Activated naive CD8-positive, alpha-beta T cell treated with anti-CD3 and anti-CD28 coated beads, Interleukin-2, amount 50 U/mL, for 24 hours (primary cell): ENCODE results near the gene DUSP10.

Experiments
- ATAC-seq: fragments of 150-1000 bp; cut with Tn5 transposase; one replicate; pipeline ENCODE4 v1.10.0; 2021
- DNase-seq: peaks from one replicate; pipeline ENCODE4 v3.0.0; 2021
- H3K27ac Mint-ChIP-seq: one replicate; pipeline ENCODE4 v1.8.0; 2021; ENCODE audit warnings: mild to moderate bottlenecking, mixed read lengths
- H3K27me3 Mint-ChIP-seq: one replicate; pipeline ENCODE4 v1.8.0; 2021; ENCODE audit warnings: mixed read lengths
- H3K36me3 Mint-ChIP-seq: one replicate; pipeline ENCODE4 v1.8.0; 2021; ENCODE audit warnings: low read depth, mixed read lengths
- H3K4me1 Mint-ChIP-seq: one replicate; pipeline ENCODE4 v1.8.0; 2021; ENCODE audit warnings: mixed read lengths
- H3K4me3 Mint-ChIP-seq: one replicate; pipeline ENCODE4 v1.8.0; 2021; ENCODE audit warnings: mild to moderate bottlenecking, moderate library complexity, mixed read lengths
- H3K9me3 Mint-ChIP-seq: one replicate; pipeline ENCODE4 v1.8.0; 2021; ENCODE audit warnings: mixed read lengths

Gene DUSP10

GRCh38 chr1:221776495-221777301, 34.8 kb upstream of the DUSP10 start:
- no peaks in the 10 kb centered on the region for H3K36me3 Mint-ChIP-seq
- peaks cover 79% of the 10 kb centered on the region for H3K4me1 Mint-ChIP-seq
- ATAC-seq (peak; percentile 57), DNase-seq (no peak)
- H3K27ac Mint-ChIP-seq = peak overlapping the region; percentile 92
- H3K27me3 Mint-ChIP-seq = peaks cover 2% of the 10 kb centered on the region
- peak overlapping the region; percentile 69 for H3K4me3 Mint-ChIP-seq
- H3K9me3 Mint-ChIP-seq = peaks cover 2% of the 10 kb centered on the region

GRCh38 chr1:221775206-221775605, 33.3 kb upstream of the DUSP10 start:
- H3K9me3 Mint-ChIP-seq = peaks cover 2% of the 10 kb centered on the region
- peaks cover 64% of the 10 kb centered on the region for H3K4me1 Mint-ChIP-seq
- no peaks in the 10 kb centered on the region for H3K36me3 Mint-ChIP-seq
- peak overlapping the region; percentile 92 for H3K27ac Mint-ChIP-seq
- DNase-seq (no peak), ATAC-seq (no peak)
- peak overlapping the region; percentile 35 for H3K4me3 Mint-ChIP-seq
- peaks cover 2% of the 10 kb centered on the region for H3K27me3 Mint-ChIP-seq

DNA sequence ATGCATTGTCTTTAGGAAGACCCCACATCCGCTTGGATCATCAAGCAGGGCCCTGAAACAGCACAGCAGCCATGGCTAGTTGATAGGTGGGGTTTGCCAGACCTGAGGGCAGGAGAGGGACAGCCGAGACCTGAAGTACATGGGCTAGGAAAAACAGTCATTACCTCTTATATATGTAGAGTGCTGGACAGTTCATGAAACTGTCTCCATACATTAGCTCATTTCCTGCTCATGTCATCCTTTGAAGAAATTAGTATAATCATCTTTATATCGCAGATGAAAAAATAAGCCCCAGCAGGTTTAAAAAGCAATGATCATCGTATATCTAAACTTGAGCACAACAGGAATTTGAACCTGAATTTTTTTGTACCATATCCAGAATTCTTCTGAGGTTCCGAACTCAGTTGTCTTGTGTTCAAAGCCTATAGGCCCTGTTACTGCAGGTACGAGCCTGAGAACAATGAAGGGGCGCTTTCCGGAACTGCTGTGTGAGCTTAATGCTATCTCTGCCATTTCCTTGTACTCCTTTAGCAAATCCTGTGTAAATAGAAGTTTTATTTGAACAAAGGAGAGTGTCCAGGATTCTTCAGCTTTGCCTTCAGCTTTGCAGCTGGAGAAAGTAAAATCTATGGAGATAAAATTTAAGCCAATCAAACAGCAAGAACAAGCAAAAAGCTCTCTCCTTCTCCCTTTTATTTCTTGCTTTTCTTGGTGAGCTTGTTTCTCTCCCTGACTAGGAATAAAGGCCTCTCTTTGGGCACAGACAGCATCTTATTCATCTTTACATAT, 32.4 kb upstream of the DUSP10 start:
- peaks cover 2% of the 10 kb centered on the region for H3K27me3 Mint-ChIP-seq
- ATAC-seq = no peak
- peaks cover 59% of the 10 kb centered on the region for H3K4me1 Mint-ChIP-seq
- peaks cover 2% of the 10 kb centered on the region for H3K9me3 Mint-ChIP-seq
- H3K4me3 Mint-ChIP-seq = no peak overlapping the region
- H3K36me3 Mint-ChIP-seq = no peaks in the 10 kb centered on the region
- H3K27ac Mint-ChIP-seq = peak overlapping the region; percentile 45
- no peak for DNase-seq

DNA sequence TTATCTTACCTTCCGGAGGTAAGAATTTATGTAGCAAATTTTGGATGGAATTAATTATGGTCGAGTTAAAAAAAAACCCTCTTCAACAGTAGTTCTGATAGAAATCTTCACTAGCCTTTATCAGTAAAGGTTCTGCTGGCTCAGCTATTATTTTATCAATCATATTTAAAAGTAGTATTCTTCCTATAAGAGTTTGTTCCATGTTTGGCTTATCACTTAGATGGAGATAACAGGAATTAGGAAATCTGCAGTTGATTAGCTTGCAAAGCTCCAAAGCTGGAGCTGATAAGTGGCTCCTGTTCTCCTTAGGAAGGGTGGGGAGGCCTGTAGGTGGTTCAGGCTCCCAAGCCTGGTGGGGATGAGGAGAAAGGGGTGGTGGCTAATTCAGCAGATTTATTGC, 31.5 kb upstream of the DUSP10 start:
- no peaks in the 10 kb centered on the region for H3K36me3 Mint-ChIP-seq
- ATAC-seq (no peak), DNase-seq (no peak)
- H3K4me1 Mint-ChIP-seq = peaks cover 57% of the 10 kb centered on the region
- H3K27ac Mint-ChIP-seq = no peak overlapping the region
- peaks cover 2% of the 10 kb centered on the region for H3K9me3 Mint-ChIP-seq
- no peak overlapping the region for H3K4me3 Mint-ChIP-seq
- H3K27me3 Mint-ChIP-seq = peaks cover 2% of the 10 kb centered on the region

GRCh38 chr1:221772117-221772516, 30.2 kb upstream of the DUSP10 start:
- Mint-ChIP-seq H3K36me3 (no peaks in the 10 kb centered on the region), H3K9me3 (peaks cover 2% of the 10 kb centered on the region), H3K4me1 (peaks cover 48% of the 10 kb centered on the region), H3K27me3 (peaks cover 2% of the 10 kb centered on the region), H3K27ac (no peak overlapping the region), H3K4me3 (no peak overlapping the region)
- ATAC-seq (no peak), DNase-seq (no peak)

DNA sequence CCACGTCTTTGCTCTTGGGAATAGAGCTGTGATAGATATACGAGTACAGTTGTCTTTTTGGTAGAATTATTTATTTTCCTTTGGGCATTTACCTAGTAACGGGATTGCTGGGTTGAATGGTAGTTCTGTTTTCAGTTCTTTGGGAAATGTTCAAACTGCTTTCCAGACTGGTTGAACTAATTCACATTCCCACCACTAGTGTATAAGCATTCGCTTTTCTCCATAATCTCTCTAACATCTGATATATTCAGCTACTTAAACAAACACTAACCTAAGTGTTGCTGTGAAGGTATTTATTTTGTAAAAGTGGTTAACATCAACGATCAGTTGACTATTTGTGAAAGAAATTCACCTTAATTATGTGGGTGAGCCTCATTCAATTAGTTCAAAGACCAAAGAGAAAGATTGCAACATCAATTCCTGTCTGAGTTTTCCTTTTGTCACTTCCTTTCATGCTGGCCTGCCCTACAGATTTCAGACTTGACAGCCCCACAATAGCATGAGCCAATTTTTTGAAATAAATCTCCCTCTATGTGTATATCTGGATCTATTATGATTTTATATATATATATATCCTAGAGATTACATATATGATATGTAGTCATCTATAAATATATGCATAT, 26.7 kb upstream of the DUSP10 start:
- no peaks in the 10 kb centered on the region for H3K27me3 Mint-ChIP-seq
- no peak overlapping the region for H3K4me3 Mint-ChIP-seq
- no peaks in the 10 kb centered on the region for H3K36me3 Mint-ChIP-seq
- DNase-seq = no peak
- H3K27ac Mint-ChIP-seq = no peak overlapping the region
- H3K9me3 Mint-ChIP-seq = no peaks in the 10 kb centered on the region
- peaks cover 19% of the 10 kb centered on the region for H3K4me1 Mint-ChIP-seq
- ATAC-seq = no peak

GRCh38 chr1:221766210-221766609, 24.3 kb upstream of the DUSP10 start:
- H3K27me3 Mint-ChIP-seq = no peaks in the 10 kb centered on the region
- ATAC-seq = no peak

DNA sequence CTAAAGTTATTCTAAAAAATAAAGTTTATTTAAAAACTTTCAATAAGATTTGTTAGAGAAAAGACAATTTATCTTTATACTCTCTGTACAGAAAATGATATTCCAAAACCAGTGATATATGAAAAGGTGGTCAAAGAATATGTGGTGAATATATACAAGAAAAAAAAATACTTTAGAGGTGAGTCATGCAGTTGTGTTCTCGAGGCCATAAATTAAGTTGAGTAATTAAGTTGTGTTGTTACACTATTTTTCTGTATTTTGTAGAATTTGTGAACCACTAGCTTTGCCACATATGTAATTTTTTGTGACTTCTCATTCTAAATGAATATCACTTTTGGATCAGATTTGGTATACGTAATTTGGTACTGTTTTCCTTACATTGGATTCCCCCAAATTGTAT, 23.6 kb upstream of the DUSP10 start:
- H3K27me3 Mint-ChIP-seq = no peaks in the 10 kb centered on the region

More at GRCh38 chr1:221766210-221766609, 24.3 kb upstream of the DUSP10 start:
- Mint-ChIP-seq H3K4me1 (peaks cover 31% of the 10 kb centered on the region), H3K9me3 (no peaks in the 10 kb centered on the region), H3K27ac (no peak overlapping the region), H3K36me3 (no peaks in the 10 kb centered on the region), H3K4me3 (no peak overlapping the region)
- DNase-seq = no peak

DNA sequence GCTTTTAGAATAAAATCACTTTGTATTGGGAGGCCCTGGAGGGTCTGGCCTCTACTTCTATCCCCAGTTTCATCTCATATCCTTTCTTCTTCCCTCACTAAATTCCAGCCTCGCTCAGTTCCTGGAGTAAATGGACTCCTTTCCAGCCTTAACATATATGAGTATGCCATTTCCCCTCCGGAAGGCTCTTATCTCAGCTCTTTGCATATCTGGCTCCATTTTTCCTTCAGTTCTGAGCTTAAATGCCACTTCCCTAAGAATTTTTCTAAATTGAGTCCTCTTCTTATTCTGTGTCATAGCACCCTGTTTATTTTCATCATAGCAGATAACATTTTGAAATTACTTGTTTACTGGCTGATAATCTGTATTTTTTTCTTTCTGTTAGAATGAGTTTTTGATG, 20.2 kb upstream of the DUSP10 start:
- DNase-seq (no peak), ATAC-seq (no peak)
- H3K4me3 Mint-ChIP-seq = no peak overlapping the region
- H3K4me1 Mint-ChIP-seq = peaks cover 36% of the 10 kb centered on the region
- no peak overlapping the region for H3K27ac Mint-ChIP-seq
- no peaks in the 10 kb centered on the region for H3K9me3 Mint-ChIP-seq
- H3K36me3 Mint-ChIP-seq = no peaks in the 10 kb centered on the region
- no peaks in the 10 kb centered on the region for H3K27me3 Mint-ChIP-seq

More for the DNA sequence above, 23.6 kb upstream of the DUSP10 start:
- no peak overlapping the region for H3K27ac Mint-ChIP-seq
- no peaks in the 10 kb centered on the region for H3K9me3 Mint-ChIP-seq
- H3K4me1 Mint-ChIP-seq = peaks cover 37% of the 10 kb centered on the region
- H3K36me3 Mint-ChIP-seq = no peaks in the 10 kb centered on the region
- DNase-seq (no peak), ATAC-seq (no peak)
- no peak overlapping the region for H3K4me3 Mint-ChIP-seq

DNA sequence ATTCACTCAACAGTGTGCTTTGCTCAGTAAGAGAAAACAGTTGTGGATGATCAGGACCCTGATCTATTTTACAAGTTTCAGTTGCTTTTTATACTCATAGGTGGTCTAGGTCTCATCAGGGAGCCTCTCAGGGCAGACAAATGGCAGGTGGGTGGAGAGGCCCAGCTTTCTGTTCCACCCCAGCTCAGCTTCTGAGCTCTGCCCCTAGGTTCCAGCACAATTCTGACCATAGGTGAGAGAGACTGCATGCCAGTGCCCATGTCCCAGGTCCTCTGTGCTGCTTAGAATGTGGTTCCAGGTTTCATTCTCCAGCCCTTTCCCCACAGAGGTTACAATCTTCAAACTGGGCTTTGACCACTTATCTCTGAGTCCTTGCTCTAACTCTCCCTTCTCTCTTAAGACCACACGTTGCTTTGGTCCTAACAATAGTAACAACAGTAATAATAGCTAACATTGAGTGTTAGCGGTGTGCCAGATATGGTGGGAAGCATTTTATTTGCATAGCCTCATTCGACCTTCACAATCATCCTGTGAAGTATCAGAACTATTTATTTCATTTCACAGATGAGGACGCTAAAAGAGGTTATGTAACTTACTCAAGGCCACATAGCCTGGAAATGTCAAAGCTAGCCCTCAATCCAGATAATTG, 19.6 kb upstream of the DUSP10 start:
- no peaks in the 10 kb centered on the region for H3K36me3 Mint-ChIP-seq
- DNase-seq (no peak), ATAC-seq (peak; percentile 46)
- H3K4me3 Mint-ChIP-seq = no peak overlapping the region
- H3K27me3 Mint-ChIP-seq = no peaks in the 10 kb centered on the region
- H3K9me3 Mint-ChIP-seq = no peaks in the 10 kb centered on the region
- H3K27ac Mint-ChIP-seq = peak overlapping the region; percentile 28
- peaks cover 40% of the 10 kb centered on the region for H3K4me1 Mint-ChIP-seq

GRCh38 chr1:221760911-221761310, 19.0 kb upstream of the DUSP10 start:
- peak overlapping the region; percentile 28 for H3K27ac Mint-ChIP-seq

DNA sequence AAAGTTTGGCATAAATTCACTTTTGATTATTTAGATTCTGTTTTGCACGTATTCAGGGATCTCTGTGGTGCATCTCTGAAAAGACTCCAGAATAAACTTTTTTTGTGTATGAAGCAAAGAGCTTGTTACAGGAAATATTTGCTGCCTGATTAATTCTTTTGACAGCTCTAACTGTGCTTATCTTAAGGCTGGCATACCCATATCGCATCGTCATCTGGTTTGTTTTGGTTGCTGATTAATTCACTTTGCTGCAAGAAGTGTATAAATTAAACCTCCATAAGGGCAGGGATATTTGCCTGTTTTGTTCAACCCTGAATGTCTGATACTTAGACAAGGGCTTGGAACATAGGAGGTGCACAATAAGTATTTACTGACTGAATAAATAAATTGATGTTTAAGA, 17.5 kb upstream of the DUSP10 start:
- Mint-ChIP-seq H3K9me3 (peaks cover 4% of the 10 kb centered on the region), H3K27ac (no peak overlapping the region), H3K27me3 (no peaks in the 10 kb centered on the region), H3K4me1 (peaks cover 53% of the 10 kb centered on the region), H3K4me3 (no peak overlapping the region), H3K36me3 (peaks cover 2% of the 10 kb centered on the region)
- no peak for DNase-seq
- no peak for ATAC-seq

More at GRCh38 chr1:221760911-221761310, 19.0 kb upstream of the DUSP10 start:
- Mint-ChIP-seq H3K9me3 (no peaks in the 10 kb centered on the region), H3K4me3 (no peak overlapping the region), H3K4me1 (peaks cover 46% of the 10 kb centered on the region), H3K36me3 (no peaks in the 10 kb centered on the region), H3K27me3 (no peaks in the 10 kb centered on the region)
- DNase-seq = no peak
- ATAC-seq = no peak

GRCh38 chr1:221758455-221758854, 16.6 kb upstream of the DUSP10 start:
- peaks cover 62% of the 10 kb centered on the region for H3K4me1 Mint-ChIP-seq
- no peak overlapping the region for H3K27ac Mint-ChIP-seq
- H3K27me3 Mint-ChIP-seq = no peaks in the 10 kb centered on the region
- no peak for ATAC-seq
- peaks cover 4% of the 10 kb centered on the region for H3K9me3 Mint-ChIP-seq
- DNase-seq = no peak
- no peak overlapping the region for H3K4me3 Mint-ChIP-seq
- peaks cover 2% of the 10 kb centered on the region for H3K36me3 Mint-ChIP-seq

DNA sequence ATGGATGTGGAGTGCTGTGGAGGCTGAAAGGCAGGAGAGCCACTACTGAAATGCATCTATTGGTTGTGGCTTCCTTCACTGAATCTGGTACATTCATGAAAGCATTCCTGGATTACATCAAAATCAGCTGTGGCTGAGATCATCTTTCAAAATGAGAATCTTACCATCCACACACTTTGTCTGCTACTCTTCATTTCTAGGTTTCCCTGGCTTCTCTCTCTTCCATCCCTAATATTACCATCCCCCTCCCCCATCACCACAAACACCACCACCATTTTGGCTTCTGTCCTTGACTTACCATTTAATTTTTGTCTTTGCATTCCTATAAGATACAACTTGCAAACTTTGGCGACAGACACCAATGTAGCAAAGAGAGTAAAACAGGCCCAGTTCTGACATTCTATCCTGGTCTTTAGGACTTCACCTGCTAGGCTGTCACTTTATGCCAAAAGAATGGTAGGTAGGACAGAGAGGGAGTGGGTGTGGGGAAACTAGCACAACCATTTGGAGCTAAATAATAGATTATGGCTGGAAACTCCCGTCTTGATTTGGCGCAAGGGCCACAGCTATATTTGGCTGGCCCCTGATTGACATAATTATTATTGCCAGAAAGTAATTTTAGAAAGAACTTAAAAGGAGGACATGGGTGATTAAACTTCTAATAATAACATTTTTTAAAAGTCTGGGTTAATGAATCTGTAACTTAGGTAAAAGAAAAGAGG, 15.1 kb upstream of the DUSP10 start:
- H3K27me3 Mint-ChIP-seq = no peaks in the 10 kb centered on the region
- H3K9me3 Mint-ChIP-seq = peaks cover 4% of the 10 kb centered on the region
- H3K4me1 Mint-ChIP-seq = peaks cover 63% of the 10 kb centered on the region
- no peak overlapping the region for H3K4me3 Mint-ChIP-seq
- DNase-seq (no peak), ATAC-seq (no peak)
- H3K36me3 Mint-ChIP-seq = peaks cover 2% of the 10 kb centered on the region
- H3K27ac Mint-ChIP-seq = no peak overlapping the region
